Duodenal mucosa (tissue), 2 donors: ENCODE data around the gene ANO3.
A peak's percentile ranks its signal among the peaks of the same experiment; 100 is the strongest.
"Not testable (repeated sequence)": the region's sequence is repeated elsewhere in the genome, so short reads cannot be mapped to it uniquely, and the experiment has no call there.

Source experiments
- H3K27ac ChIP-seq: one replicate; pipeline ENCODE4 v1.7.0; 2013; ENCODE audit warnings: low read depth, low read length
- H3K27me3 ChIP-seq, 2 donors: one replicate each; pipeline ENCODE4 v1.7.0; 2013; ENCODE audit warnings: low read length in 2 of 2, control low read depth in 1 of 2; ENCODE audit not compliant: insufficient read depth in 2 of 2, control insufficient read depth in 1 of 2
- H3K36me3 ChIP-seq, 2 donors: one replicate each; pipeline ENCODE4 v1.7.0; 2013; ENCODE audit warnings: low read length in 2 of 2, control low read depth in 1 of 2; ENCODE audit not compliant: insufficient read depth in 2 of 2, control insufficient read depth in 1 of 2
- H3K4me1 ChIP-seq, 2 donors: one replicate each; pipeline ENCODE4 v1.7.0; 2013; ENCODE audit warnings: low read length in 2 of 2, control low read depth in 1 of 2; ENCODE audit not compliant: insufficient read depth in 2 of 2, control insufficient read depth in 1 of 2
- H3K4me3 ChIP-seq, 2 donors: one replicate each; pipeline ENCODE4 v1.7.0; 2013; ENCODE audit warnings: low read length in 2 of 2, low read depth in 1 of 2
- H3K9ac ChIP-seq, 2 donors: one replicate each; pipeline ENCODE4 v1.7.0; 2013; ENCODE audit warnings: low read length in 2 of 2, low read depth in 1 of 2
- H3K9me3 ChIP-seq, 2 donors: one replicate each; pipeline ENCODE4 v1.7.0; 2013; ENCODE audit warnings: low read length in 2 of 2, control low read depth in 1 of 2; ENCODE audit not compliant: control insufficient read depth in 1 of 2

The ANO3 gene

DNA sequence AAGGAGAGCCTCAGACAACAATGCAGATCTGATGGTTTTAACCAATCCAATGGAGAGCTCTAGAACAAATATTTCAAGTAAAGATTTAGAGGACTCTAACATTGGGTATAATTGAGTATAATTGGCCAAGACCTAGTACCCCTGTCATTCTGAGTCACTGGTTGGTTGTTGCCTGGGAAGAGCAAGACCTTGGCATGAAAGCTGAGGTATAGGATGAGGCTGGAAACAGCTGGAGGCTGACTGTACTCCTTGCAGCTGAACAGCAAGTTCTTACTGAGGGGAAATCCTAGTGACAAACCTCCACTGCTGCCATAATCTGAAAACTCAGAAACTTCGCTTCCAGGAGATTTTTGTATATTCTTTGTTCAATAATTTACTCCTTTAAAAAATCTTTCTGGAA lies 294.4 kb downstream of the ANO3 start:
- H3K9me3 ChIP-seq, result no peaks in the 10 kb centered on the region
- no peaks in the 10 kb centered on the region for H3K36me3 ChIP-seq
- H3K4me1 ChIP-seq, result no peaks in the 10 kb centered on the region
- H3K27me3 ChIP-seq, result no peaks in the 10 kb centered on the region
- H3K27ac ChIP-seq, result no peak overlapping the region
- no peak overlapping the region for H3K9ac ChIP-seq
- H3K4me3 ChIP-seq, result no peak overlapping the region

GRCh38 chr11:26632691-26633159 lies 300.8 kb downstream of the ANO3 start:
- H3K9ac ChIP-seq, result no peak overlapping the region
- H3K27me3 ChIP-seq, result no peaks in the 10 kb centered on the region
- H3K4me1 ChIP-seq, result no peaks in the 10 kb centered on the region
- no peaks in the 10 kb centered on the region for H3K9me3 ChIP-seq
- H3K27ac ChIP-seq, result no peak overlapping the region
- no peak overlapping the region for H3K4me3 ChIP-seq
- H3K36me3 ChIP-seq, result no peaks in the 10 kb centered on the region

DNA sequence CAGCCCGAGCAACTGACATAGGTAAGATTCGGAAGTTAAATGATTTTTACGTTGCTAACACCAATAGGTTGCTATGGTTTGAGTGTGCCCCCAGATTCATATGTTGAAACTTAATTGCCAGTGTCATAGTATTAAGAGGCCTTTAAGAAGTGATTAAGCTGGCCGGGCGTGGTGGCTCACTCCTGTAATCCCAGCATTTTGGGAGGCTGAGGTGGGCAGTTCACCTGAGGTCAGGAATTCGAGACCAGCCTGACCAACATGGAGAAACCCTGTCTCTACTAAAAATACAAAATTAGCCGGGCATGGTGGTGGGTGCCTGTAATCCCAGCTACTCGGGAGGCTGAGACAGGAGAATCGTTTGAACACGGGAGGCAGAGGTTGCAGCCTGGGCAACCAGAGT lies 311.4 kb downstream of the ANO3 start:
- not testable (repeated sequence) for H3K27ac ChIP-seq, H3K4me1 ChIP-seq, H3K4me3 ChIP-seq, H3K27me3 ChIP-seq, H3K36me3 ChIP-seq, H3K9ac ChIP-seq, H3K9me3 ChIP-seq

DNA sequence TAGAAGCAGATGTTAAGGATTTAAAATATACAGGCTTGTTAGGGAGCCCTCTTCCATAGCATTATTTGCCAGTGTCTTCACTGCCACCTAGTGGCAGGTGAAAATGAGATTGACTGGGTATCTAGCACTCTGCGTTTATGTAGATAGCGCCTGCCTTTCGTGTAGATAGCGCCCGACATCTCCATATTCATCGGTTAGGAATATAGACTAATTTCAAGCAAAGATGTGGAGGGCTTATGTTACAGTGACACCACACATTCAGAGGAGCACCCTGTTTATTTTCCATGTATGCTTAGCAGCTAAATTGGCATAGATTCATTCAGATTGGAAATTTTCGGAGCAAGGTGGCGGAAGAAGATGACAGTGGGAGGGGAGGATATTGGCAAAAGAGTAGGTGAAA lies 318.0 kb downstream of the ANO3 start:
- H3K36me3 ChIP-seq, result no peaks in the 10 kb centered on the region
- no peaks in the 10 kb centered on the region for H3K27me3 ChIP-seq

GRCh38 chr11:26651916-26652315 lies 320.0 kb downstream of the ANO3 start:
- H3K36me3 ChIP-seq, result no peaks in the 10 kb centered on the region
- H3K9me3 ChIP-seq, result no peaks in the 10 kb centered on the region
- H3K9ac ChIP-seq, result no peak overlapping the region
- H3K27me3 ChIP-seq, result no peaks in the 10 kb centered on the region
- no peak overlapping the region for H3K4me3 ChIP-seq
- H3K4me1 ChIP-seq, result no peaks in the 10 kb centered on the region
- H3K27ac ChIP-seq, result no peak overlapping the region

More for the DNA sequence above, 318.0 kb downstream of the ANO3 start:
- no peak overlapping the region for H3K27ac ChIP-seq
- no peaks in the 10 kb centered on the region for H3K4me1 ChIP-seq
- H3K9ac ChIP-seq, result no peak overlapping the region
- no peaks in the 10 kb centered on the region for H3K9me3 ChIP-seq
- no peak overlapping the region for H3K4me3 ChIP-seq

DNA sequence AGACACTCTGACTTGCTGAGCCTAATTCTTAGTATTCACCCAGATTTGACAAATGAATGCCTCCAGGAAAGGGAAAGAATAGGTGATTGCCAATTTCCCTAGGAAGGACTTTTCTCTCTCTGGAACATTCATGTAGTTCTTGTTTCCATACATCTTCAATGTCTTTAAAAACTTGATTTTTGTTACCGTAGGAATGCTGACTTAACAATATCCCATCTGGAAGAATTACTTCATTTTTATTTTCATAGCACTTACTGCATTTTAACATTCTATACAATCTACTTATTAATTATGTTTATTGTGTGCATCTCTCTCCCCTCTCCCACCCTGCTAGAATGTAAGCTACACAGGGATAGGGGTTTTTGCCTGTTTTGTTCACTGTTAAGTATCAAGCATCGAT lies 323.4 kb downstream of the ANO3 start:
- Histone ChIP-seq H3K9me3 (no peaks in the 10 kb centered on the region), H3K27me3 (no peaks in the 10 kb centered on the region), H3K4me1 (no peaks in the 10 kb centered on the region), H3K9ac (no peak overlapping the region), H3K27ac (no peak overlapping the region), H3K4me3 (no peak overlapping the region), H3K36me3 (no peaks in the 10 kb centered on the region)

GRCh38 chr11:26662916-26663315 lies 331.0 kb downstream of the ANO3 start:
- H3K27me3 ChIP-seq, result no peaks in the 10 kb centered on the region

GRCh38 chr11:26665036-26665435 lies 333.1 kb downstream of the ANO3 start:
- no peak overlapping the region for H3K27ac ChIP-seq
- H3K4me1 ChIP-seq, result no peaks in the 10 kb centered on the region
- no peak overlapping the region for H3K9ac ChIP-seq
- H3K27me3 ChIP-seq, result no peaks in the 10 kb centered on the region
- no peaks in the 10 kb centered on the region for H3K9me3 ChIP-seq
- H3K36me3 ChIP-seq, result no peaks in the 10 kb centered on the region
- no peak overlapping the region for H3K4me3 ChIP-seq

More at GRCh38 chr11:26662916-26663315, 331.0 kb downstream of the ANO3 start:
- H3K4me1 ChIP-seq, result no peaks in the 10 kb centered on the region
- H3K27ac ChIP-seq, result no peak overlapping the region
- no peaks in the 10 kb centered on the region for H3K36me3 ChIP-seq
- H3K4me3 ChIP-seq, result no peak overlapping the region
- H3K9ac ChIP-seq, result no peak overlapping the region
- H3K9me3 ChIP-seq, result no peaks in the 10 kb centered on the region

GRCh38 chr11:26665946-26666345 lies 334.0 kb downstream of the ANO3 start:
- no peak overlapping the region for H3K4me3 ChIP-seq
- H3K27ac ChIP-seq, result no peak overlapping the region
- H3K36me3 ChIP-seq, result no peaks in the 10 kb centered on the region
- no peaks in the 10 kb centered on the region for H3K27me3 ChIP-seq
- no peaks in the 10 kb centered on the region for H3K9me3 ChIP-seq
- no peak overlapping the region for H3K9ac ChIP-seq
- H3K4me1 ChIP-seq, result no peaks in the 10 kb centered on the region

- no peaks in the 10 kb centered on the region for H3K4me1 ChIP-seq
- H3K27ac ChIP-seq, result no peak overlapping the region
- H3K27me3 ChIP-seq, result no peaks in the 10 kb centered on the region
- no peaks in the 10 kb centered on the region for H3K36me3 ChIP-seq
- no peak overlapping the region for H3K9ac ChIP-seq
- H3K9me3 ChIP-seq, result no peaks in the 10 kb centered on the region
- H3K4me3 ChIP-seq, result peak overlapping the region in 1 of 2 donors; percentile 22
Observed at GRCh38 chr11:26675233-26675928, 343.5 kb downstream of the ANO3 start.
